Stimulated activated CD8-positive, alpha-beta memory T cell treated with anti-CD3 and anti-CD28 coated beads, Interleukin-4, amount 100 ng/mL, for 1 hour (primary cell): ENCODE data around the gene COL12A1.

Experiments used
- DNase-seq, 2 donors: peaks; one replicate each; pipeline ENCODE4 v3.0.0-alpha.2; 2020; ENCODE audit warnings: low read depth in 2 of 2, low spot score in 1 of 2

The COL12A1 gene

DNA sequence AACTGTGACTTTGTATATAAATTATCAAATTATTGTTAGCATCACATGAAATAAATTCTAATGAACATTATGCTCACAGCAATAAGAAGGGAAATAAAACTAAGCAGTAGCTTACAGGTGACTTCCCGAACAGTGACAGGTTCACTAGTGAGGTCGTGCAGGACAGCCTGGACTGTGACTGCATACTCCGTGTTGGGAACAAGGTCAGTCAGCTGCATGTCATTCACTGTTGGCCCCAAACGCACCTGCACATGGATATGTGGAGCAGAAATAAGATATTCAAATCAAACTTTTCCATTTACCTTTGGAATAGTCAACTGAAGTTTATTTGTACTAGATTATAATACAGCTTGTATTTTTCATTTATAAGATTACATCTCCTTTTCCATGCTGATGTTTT is 60.6 kb downstream of the COL12A1 start:
- no peak for DNase-seq

DNA sequence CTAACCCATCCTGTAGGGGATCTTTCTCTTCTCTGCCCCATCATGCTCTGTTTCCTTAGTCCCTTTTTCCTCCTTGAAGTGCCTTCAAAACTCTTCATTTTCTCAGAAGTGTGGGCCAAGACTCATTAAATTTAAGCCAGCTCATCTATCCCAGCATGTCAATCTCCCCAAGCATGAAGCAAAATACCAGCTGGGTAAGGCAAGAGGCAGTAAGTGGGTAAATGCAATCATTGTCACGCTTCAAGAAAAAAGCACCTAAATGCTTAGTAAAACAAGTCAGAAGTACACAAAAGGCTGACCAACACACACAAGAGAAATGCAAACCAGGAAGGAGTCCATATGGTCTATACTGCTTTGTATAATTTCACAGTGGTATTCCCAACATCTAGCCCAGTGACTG is 61.5 kb downstream of the COL12A1 start:
- no peak for DNase-seq

DNA sequence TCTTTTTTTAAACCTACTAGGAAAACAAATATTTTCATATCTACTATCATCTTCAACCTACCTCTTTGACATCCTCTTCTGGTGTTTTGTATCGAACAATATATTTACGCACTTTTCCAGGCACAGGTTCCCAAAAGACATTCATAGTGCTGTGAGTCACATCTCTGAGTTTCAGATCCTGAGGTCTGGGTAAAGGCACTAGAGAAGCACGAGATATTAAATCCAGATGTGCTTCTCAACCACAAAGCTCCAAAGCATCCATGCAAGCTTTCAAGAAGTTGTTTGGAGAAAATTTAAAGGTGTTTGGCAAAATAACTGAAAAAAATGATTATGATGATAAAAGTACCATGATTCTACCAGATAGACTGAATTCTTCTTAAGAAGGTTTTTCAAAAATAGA is 62.7 kb downstream of the COL12A1 start:
- DNase-seq, result no peak

DNA sequence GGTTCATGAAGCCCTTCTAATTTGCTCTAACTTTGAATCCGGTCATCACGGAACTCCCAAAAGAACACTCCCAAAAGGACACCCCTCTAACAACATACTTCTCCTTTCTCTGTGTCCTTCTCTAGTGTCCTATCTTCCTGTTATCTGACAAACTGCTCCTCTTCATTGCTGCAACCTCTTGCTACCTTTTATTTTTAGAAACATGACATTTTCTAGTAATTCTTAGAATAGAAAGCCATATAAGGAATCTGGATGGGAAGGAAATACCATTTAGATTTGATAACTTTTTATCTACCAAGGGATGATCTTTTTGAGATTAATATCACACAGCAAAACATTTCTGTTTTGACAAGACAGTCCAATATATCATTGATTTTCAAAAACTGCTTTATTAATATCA is 63.1 kb downstream of the COL12A1 start:
- DNase-seq, result no peak

DNA sequence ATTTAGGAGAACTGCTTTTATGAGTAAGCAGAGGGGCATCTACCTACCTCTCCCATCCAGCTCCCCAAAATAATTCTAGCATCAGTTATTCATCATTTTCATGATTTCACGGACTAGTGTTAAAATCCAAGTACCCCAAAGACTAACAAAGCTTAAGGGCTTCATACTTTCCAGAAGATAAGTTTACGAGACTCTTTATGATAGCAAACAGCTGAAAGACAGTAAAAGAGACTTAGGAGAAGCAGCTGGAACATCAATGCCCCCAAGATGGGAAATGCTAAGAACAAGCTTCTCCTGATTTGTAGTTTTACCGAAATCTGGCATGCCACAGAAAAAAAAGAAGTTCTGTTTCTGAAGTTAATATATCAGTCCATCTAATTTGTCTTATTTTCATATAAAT is 70.0 kb downstream of the COL12A1 start:
- no peak for DNase-seq

DNA sequence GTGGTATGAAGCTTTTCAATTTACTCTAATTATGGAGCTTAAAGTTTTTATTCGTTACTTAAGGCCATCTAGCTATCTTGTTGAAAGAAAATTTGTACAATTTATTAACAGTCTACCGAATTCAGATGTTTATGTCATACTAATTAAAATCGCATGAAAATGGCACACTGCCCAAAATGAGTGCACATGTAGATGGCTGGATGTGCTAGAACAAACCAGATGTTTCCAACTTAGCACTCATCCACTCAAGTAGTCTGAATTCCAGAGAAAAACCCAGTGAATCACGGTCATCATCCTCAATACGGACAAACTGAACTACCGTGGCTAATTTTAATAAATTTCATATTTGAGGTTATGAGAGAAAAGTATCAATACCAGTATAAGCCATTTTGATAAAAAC is 70.4 kb downstream of the COL12A1 start:
- no peak for DNase-seq

DNA sequence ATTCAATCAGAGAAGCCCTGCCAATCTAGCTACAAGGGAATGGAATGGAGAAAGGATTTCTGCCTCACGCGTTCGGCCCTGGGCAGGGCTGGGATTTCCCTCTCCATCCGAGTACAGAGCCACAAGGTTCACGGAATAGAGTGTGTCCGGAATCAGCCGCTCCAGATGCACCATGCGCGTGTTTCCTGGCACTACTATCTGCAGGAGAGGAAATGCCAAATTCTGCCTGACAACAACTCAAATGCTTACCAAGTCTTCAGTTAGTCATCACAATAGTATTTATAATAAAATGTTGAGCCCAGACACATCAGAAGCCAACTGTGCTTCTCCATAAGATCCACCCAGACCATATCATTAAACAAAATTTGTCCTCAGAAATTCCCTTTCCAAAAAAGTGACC is 75.1 kb downstream of the COL12A1 start:
- DNase-seq, result no peak

DNA sequence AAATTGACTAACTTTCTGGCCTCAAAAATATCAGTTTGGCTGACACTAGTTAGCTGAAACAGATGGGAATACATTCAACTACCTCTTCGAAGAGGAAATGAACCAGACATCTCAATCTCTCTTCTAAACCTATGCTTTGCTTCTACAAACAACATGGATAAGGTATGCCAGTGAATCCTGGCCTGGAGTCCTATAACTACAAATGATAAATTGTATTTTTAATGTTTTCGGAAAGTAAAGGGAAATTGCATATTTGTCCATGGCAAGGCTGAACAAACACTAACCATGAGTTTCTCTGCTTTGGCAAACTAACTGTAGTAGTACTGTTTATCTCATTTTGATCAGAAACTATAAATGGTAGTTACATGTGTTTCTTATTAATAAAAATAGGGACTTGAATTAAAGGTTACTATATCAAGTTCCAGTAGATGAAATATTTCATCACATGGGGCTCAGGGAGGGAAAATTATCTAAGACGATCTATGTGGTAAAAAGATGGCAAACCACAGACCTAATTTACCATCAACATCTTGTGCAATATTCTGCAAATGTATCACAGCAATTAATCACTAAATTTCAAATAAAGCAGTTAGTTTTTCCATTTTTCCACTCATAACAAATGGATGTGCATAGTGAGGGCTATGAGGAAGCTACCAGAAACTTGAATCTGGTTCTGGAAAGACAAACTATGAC is 76.8 kb downstream of the COL12A1 start:
- no peak for DNase-seq

DNA sequence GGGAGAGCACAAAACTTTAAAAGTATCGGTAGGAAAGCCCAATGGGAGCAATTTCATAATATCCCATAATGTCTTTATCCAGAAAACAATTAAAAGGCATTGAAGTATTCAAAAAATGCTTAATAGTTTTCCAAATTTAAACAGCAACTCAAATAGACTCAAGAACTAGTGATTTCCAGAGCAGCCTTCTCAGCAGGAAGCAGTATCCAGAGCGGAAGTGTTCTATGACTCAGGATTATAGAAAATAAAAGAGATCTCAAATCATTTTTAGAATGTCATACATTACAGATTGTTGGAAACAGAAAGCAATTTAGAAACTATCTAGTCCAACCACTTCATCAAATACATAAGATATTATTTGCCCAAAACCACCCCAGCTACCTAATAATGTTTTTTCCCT is 79.3 kb downstream of the COL12A1 start:
- DNase-seq, result no peak

DNA sequence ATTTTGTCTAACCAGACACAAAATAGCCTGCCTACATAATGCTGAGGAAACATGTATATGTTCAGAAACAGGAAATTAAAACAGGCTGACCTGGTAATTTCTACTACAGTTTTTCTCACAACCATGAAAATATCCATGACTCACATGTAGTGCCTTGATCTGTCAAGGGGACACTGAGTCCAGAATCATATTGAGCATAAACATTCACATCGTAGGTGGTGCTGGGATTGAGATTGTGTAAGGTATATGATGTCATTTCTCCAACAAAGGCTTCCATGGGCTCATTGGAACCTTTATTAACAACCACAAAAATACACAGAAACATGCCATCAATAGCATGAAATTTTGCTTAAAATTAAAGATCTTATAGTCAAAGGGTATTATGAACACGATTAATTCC is 80.9 kb downstream of the COL12A1 start:
- no peak for DNase-seq

DNA sequence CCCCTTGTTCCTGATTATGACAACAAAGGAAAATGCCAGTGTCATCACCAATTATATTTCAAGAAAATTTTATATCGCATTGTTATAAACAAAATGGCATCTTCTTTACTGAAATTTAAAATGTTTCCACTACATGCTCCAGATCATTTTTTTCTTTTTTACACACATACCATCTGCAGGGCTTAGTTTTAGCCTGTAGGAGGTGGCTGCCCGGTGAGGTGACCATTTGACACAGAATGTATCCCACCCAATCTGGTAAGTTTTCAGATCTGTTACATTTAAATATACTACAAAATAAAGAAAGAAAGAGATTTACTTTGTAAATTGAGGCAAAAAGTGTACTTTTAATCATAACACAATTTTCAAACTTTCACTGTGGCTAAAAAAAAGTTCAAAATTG is 81.8 kb downstream of the COL12A1 start:
- DNase-seq, result no peak

DNA sequence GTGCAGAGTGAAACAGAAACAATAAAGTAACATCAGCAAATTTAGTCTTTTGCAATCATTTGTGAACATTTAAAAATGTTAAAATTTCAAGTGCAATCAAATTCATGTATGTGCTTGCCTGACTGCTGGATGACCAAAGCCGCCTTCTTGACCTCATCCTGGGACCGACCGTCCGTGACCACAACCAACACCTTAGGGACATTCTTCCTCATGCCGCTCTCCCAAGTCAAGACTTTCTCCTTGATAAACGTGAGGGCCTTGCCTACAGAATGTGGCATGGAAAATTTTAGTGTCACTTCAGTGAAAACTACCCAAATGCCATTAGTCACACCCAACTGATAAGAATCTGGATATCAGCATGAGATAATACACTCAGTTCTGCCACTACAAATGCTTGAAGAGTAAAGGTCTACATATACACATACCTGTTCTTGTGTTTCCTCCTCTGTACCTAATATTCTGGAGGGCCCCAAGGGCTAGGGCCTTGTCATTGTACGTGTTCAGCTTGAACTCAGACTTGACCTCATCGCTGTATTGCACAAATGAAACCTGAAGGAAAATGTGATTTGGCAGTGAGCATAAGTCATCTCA is 86.8 kb downstream of the COL12A1 start:
- DNase-seq, result no peak

DNA sequence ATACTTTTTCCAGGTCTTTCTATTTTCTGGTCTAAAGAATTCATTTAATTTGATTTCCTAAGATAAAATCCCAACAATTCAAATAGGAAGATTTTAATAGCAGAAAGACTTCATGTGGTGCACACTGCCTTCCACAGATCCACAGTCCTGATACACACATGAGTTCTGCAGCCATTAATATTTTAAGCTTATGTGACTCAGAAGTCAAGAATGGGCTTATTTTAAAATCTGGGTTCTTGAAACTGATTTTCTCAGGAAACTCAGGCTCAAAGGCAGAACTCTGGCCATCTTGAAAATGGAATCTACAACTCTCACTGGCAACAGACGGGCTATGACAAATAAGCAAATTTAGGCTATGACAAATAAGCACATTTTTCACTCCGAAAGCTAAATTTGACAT is 88.2 kb downstream of the COL12A1 start:
- no peak for DNase-seq

DNA sequence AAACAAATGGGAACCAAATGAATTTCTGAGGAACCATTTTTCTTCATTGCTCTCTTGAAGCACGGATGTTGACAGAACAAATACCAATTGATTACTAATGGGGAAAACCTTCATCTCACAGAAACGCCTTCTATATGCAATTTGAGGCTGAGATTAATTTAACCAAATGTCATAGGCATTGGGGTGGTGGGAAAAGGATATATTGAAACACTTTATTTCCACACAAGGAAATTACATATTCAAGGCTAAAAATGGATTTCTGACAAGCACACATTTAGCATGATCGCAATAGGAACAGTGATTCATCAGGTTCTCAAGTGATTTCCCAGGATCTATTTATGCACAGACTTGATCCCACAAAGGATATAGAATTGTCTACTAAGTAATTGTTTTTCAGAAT is 88.9 kb downstream of the COL12A1 start:
- no peak for DNase-seq

DNA sequence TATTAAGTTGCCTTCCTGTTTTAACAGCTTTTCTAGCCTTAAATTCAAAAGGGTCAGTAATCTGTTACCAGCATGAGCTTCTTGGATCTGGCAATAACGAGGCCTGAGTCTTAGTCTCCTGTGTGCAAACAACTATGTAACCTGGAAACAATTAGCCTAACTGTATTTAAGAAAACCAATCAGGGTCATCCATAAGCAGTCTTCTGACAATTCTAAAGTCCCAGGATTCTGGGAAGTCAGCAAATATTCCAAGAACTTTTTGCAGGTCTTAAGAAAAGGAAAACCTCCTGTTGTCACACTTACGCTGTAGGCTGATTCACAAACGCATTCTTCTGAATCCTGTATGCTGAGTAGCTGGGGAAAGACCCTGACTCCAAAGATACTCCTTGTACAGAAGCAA is 90.4 kb downstream of the COL12A1 start:
- DNase-seq, result no peak

DNA sequence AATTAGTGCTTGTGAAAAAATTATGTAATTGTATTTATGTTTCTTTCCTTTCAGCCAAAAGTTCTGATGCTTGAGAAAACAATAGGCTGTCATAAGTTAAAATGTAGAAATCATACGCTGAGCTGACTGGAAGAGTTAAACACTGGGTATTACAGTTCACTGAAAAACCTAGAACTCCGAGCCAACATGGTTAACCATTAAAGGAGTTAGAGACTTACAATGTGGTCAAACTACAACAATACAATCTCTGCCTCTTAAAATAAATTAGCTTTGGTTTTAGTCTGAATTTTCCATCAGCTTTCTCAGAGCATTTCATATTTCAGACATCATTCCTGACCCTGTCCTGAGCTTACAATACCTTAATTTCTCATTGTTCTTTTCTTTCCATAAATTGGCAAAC is 91.0 kb downstream of the COL12A1 start:
- no peak for DNase-seq

DNA sequence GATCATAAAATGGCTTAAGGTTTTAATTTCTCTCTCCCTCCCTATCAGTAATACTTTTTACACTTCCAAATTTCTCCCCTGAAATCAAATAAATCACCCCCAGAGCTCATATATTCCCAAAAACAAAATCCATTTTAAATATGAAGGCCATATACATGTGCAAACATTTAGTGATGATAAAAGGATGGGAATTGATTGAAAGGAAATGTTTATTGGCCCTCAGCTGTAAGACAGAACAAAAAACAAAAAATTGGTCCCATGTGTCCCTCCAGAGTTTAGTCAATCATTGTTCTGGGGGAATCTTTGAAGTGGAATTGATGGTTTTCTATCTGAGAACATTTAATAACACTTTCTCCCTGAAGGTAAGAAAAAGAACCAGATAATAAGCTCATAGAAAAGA is 91.7 kb downstream of the COL12A1 start:
- no peak for DNase-seq

DNA sequence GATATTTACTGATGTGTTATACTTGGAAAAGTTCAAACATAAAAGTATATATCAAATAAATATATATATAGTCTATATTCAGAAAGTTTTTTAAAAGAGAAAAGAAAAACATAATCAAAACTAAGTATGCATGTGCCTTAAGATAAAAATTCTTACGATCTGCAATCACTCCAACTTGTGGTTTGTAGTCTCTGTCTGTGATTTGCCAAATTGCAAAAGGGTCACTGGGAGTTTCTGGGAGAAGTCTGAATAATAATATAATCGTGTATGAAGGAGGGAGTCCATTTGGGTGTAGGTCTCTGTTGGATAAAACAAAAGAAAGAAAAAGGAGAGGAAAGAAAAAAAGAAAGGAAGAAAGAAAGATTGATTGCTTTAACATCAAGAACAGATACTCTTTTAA is 92.4 kb downstream of the COL12A1 start:
- no peak for DNase-seq

DNA sequence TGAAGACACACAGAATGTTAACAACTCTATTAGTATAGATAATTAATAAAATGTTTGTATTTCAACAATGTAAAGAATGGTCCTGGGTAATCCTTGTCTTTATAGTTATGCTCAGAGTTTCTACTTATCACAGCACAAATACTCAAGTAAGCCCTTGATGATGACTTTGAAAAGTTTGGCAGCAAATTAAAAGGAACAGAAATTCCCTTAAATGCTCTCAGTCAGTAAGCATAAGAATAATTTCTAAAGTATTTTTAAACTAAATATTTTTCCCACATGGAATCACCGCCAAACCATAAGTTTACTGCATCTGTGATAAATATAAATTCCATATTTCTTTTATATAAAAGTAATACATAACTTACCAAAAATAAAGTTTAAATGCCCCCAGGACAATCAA is 96.1 kb downstream of the COL12A1 start:
- DNase-seq, result no peak

DNA sequence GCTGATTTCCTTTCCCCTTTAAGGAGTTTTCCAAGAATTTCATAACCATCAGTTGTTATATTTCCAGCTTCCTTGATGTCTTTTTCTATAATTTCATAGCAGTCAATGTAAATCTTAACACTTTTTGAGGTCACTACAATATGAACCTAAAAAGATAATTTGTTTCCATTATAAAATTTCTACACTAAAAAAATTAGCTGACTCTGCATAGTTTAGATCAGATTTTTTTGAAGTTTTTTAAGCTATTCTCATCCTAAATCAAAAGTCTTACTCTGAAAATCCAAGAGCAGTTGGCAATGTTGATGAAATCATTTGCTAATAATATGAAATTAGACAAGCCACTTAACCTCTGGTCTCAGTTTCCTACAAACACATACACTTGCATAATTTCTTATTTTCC is 96.8 kb downstream of the COL12A1 start:
- DNase-seq, result no peak

DNA sequence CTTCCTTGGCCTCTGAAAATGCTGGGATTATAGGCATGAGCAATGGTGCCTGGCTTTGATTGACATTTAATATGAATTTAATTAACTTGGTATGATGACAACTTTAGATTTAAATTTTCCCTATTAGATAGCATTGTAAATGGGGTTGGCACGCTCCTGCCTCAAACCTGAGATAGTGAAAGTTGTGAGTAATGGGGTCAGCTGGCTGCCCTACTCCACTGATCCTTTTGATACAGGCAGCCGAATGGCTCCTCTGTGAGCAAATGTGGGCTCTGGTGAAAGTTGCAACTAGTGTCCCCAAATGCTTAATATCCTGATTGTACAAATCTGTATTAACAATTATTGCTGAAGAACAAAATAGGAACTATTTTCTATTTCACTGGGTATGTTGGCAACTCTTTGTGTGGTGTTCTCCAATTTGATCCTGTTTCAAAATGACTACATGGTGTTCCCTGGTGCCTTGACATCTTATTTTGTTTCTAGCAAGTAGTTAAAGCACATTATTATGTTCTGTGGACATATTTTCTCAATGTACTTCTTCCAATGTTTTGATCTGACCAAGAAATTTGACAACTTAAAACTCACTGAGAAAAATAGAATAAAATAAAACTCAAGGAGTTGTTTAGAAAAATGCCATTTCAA is 97.4 kb downstream of the COL12A1 start:
- no peak for DNase-seq

DNA sequence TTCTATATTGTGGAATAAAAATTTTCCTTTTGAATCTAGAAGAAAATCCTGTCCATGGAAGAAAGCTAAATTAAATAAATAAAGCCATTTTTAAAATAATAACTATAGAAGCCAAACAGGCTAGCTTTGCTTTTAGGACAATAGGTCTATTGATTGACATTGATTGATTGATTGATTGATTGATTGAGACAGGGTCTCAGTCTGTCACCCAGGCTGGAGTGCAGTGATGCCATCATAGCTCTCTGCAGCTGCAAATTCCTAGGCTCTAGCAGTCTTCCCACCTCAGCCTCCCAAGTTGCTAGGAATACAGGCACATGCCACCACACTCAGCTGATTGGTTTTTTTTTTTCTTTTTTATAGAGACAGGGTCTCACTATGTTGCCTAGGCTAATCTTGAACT is 97.9 kb downstream of the COL12A1 start:
- DNase-seq, result no peak

DNA sequence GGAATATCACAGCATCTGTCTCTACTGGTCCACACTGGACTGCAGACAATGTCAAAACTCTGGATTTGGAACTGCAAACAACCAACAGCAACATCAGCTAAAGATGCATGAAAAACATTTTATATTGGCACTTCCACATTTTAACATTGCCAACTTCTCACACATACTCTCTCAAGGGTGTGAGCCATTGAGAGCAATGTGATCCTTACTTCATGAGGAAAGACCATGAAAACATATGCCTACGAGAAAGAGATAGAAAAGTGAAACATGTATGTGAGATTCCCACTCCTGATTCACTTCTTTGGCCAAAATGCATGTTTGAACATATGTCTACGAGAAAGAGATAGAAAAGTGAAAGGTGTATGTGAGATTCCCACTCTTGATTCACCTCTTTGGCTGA is 99.4 kb downstream of the COL12A1 start:
- no peak for DNase-seq
